ENCODE data around the gene ADGRE2.

Gene ADGRE2

GRCh38 chr19:14762111-14762510 is 16.2 kb downstream of the ADGRE2 start:
- FAIRE-seq = no peak
- DNase-seq (ENCODE audit: extremely low spot score, insufficient read length, low read depth) = no peak

GRCh38 chr19:14761607-14762006 is 16.8 kb downstream of the ADGRE2 start:
- no peak for FAIRE-seq
- DNase-seq (ENCODE audit: extremely low spot score, insufficient read length, low read depth) = no peak

- FAIRE-seq (no peak), DNase-seq (ENCODE audit: extremely low spot score, insufficient read length, low read depth) (no peak)
These were observed 19.5 kb downstream of the ADGRE2 start for GRCh38 chr19:14758816-14759215.

- FAIRE-seq (no peak), DNase-seq (ENCODE audit: extremely low spot score, insufficient read length, low read depth) (no peak)
These were observed 29.8 kb downstream of the ADGRE2 start for GRCh38 chr19:14748601-14749000.

GRCh38 chr19:14746886-14747285 is 31.5 kb downstream of the ADGRE2 start:
- DNase-seq (ENCODE audit: extremely low spot score, insufficient read length, low read depth) = no peak
- FAIRE-seq = no peak

GRCh38 chr19:14735915-14736314 is 42.4 kb downstream of the ADGRE2 start:
- no peak for FAIRE-seq
- no peak for DNase-seq (ENCODE audit: extremely low spot score, insufficient read length, low read depth)

- DNase-seq (ENCODE audit: extremely low spot score, insufficient read length, low read depth) = no peak
- no peak for FAIRE-seq
These were observed 44.8 kb downstream of the ADGRE2 start for GRCh38 chr19:14733574-14733973.

GRCh38 chr19:14732510-14732909 is 45.9 kb downstream of the ADGRE2 start:
- DNase-seq (ENCODE audit: extremely low spot score, insufficient read length, low read depth) = no peak
- FAIRE-seq = no peak

GRCh38 chr19:14731200-14731599 is 47.2 kb downstream of the ADGRE2 start:
- no peak for FAIRE-seq
- no peak for DNase-seq (ENCODE audit: extremely low spot score, insufficient read length, low read depth)

GRCh38 chr19:14728595-14728994 is 49.8 kb downstream of the ADGRE2 start:
- DNase-seq (ENCODE audit: extremely low spot score, insufficient read length, low read depth) (no peak), FAIRE-seq (no peak)

- DNase-seq (ENCODE audit: extremely low spot score, insufficient read length, low read depth) = no peak
- FAIRE-seq = no peak
These were observed 56.2 kb downstream of the ADGRE2 start for GRCh38 chr19:14722127-14722526.

GRCh38 chr19:14719162-14719561 is 59.2 kb downstream of the ADGRE2 start:
- DNase-seq (ENCODE audit: extremely low spot score, insufficient read length, low read depth) (no peak), FAIRE-seq (no peak)

GRCh38 chr19:14718522-14719116 is 59.7 kb downstream of the ADGRE2 start:
- FAIRE-seq (no peak), DNase-seq (ENCODE audit: extremely low spot score, insufficient read length, low read depth) (no peak)

- DNase-seq (ENCODE audit: extremely low spot score, insufficient read length, low read depth) = no peak
These were observed 62.5 kb downstream of the ADGRE2 start for GRCh38 chr19:14715841-14716240.

GRCh38 chr19:14704450-14704849 is 73.9 kb downstream of the ADGRE2 start:
- DNase-seq (ENCODE audit: extremely low spot score, insufficient read length, low read depth) = no peak
- no peak for FAIRE-seq

More at GRCh38 chr19:14715841-14716240, 62.5 kb downstream of the ADGRE2 start:
- no peak for FAIRE-seq

- no peak for FAIRE-seq
- no peak for DNase-seq (ENCODE audit: extremely low spot score, insufficient read length, low read depth)
These were observed 74.5 kb downstream of the ADGRE2 start for GRCh38 chr19:14703833-14704232.

- FAIRE-seq (no peak), DNase-seq (ENCODE audit: extremely low spot score, insufficient read length, low read depth) (no peak)
These were observed 77.5 kb downstream of the ADGRE2 start for GRCh38 chr19:14700711-14701375.

GRCh38 chr19:14699641-14700040 is 78.7 kb downstream of the ADGRE2 start:
- no peak for FAIRE-seq

GRCh38 chr19:14695471-14695870 is 82.9 kb downstream of the ADGRE2 start:
- DNase-seq (ENCODE audit: extremely low spot score, insufficient read length, low read depth) (no peak), FAIRE-seq (no peak)

More at GRCh38 chr19:14699641-14700040, 78.7 kb downstream of the ADGRE2 start:
- no peak for DNase-seq (ENCODE audit: extremely low spot score, insufficient read length, low read depth)

GRCh38 chr19:14694641-14695266 is 83.6 kb downstream of the ADGRE2 start:
- FAIRE-seq (no peak), DNase-seq (ENCODE audit: extremely low spot score, insufficient read length, low read depth) (no peak)

Measured in GM18507 (cell line).